H1 (cell line): Measurements from ENCODE around the gene ROBO2. TPM values are rescaled to one million over a fixed set of nuclear protein-coding genes. Genes with fewer than 3 reads are reported as not detected.

Experiments used
- CTCF ChIA-PET: fragments of 300-600 bp; sonication (Branson Sonifier 250); formaldehyde crosslinking; loops from one replicate; lab custom pipeline; 2021; ENCODE audit not compliant: partially characterized antibody; lab: Charles Lee
- POLR2A ChIA-PET: fragments of 300-600 bp; sonication (Branson Sonifier 250); formaldehyde crosslinking; loops from one replicate; lab custom pipeline; 2021; ENCODE audit warnings: inconsistent platforms; ENCODE audit not compliant: partially characterized antibody; lab: Charles Lee
- DNase-seq, 2 experiments: peaks; one replicate each; pipeline versions ENCODE4 v3.0.0 to v3.0.0-alpha.2; 2010 to 2022; ENCODE audit warnings: low spot score in 2 of 2, low read depth in 1 of 2, mixed read lengths in 1 of 2
- FAIRE-seq: peaks from 2 replicates; lab custom pipeline; 2011; peaks lifted over from hg19 to GRCh38; lab: Jason Lieb, UNC
- H2AFZ ChIP-seq: 2 replicates; pipeline ENCODE4 v1.8.1; 2012; ENCODE audit warnings: low read length, inconsistent platforms
- H2AK5ac ChIP-seq: 2 replicates; pipeline ENCODE4 v1.6.1; 2013; ENCODE audit warnings: low read depth, low read length
- H2BK120ac ChIP-seq: replicated peaks from 2 replicates; pipeline ENCODE3; 2013; ENCODE audit warnings: low read depth, low read length, inconsistent platforms
- H2BK12ac ChIP-seq: 2 replicates; pipeline ENCODE4 v1.6.1; 2013; ENCODE audit warnings: low read depth, low read length
- H2BK15ac ChIP-seq: 2 replicates; pipeline ENCODE4 v1.6.1; 2013; ENCODE audit warnings: low read length
- H2BK20ac ChIP-seq: 2 replicates; pipeline ENCODE4 v1.6.1; 2013; ENCODE audit warnings: low read length
- H2BK5ac ChIP-seq: 2 replicates; pipeline ENCODE4 v1.6.1; 2013; ENCODE audit warnings: low read depth, low read length
- H3K14ac ChIP-seq: 2 replicates; pipeline ENCODE4 v1.6.1; 2013; ENCODE audit warnings: inconsistent platforms; ENCODE audit not compliant: insufficient read length
- H3K18ac ChIP-seq: 2 replicates; pipeline ENCODE4 v1.6.1; 2013; ENCODE audit warnings: low read length; ENCODE audit errors: extremely low read depth
- H3K23ac ChIP-seq: 2 replicates; pipeline ENCODE4 v1.6.1; 2013; ENCODE audit warnings: inconsistent platforms; ENCODE audit not compliant: insufficient read length
- H3K23me2 ChIP-seq: 2 replicates; pipeline ENCODE4 v1.6.1; 2013; ENCODE audit warnings: low read depth, low read length
- H3K27ac ChIP-seq: 2 replicates; pipeline ENCODE4 v1.6.1; 2011; ENCODE audit warnings: low read depth, low read length, inconsistent platforms
- H3K27me3 ChIP-seq, 4 experiments: replicated peaks in 1 of 4; 1 replicate in 1 of 4; 2 replicates in 3 of 4; pipeline versions ENCODE4 v1.6.1 to v1.8.1; 2011 to 2013; ENCODE audit warnings: low read length in 3 of 4, mild to moderate bottlenecking in 3 of 4, inconsistent platforms in 2 of 4, mixed read lengths in 2 of 4, moderate library complexity in 1 of 4; ENCODE audit not compliant: control insufficient read depth in 3 of 4, insufficient read depth in 3 of 4; ENCODE audit errors: extremely low read depth in 1 of 4
- H3K36me3 ChIP-seq, 4 experiments: 2 replicates each; pipeline versions ENCODE4 v1.6.1 to v1.8.1; 2011 to 2013; ENCODE audit warnings: mild to moderate bottlenecking in 4 of 4, low read length in 3 of 4, moderate library complexity in 2 of 4, control low read depth in 1 of 4, inconsistent platforms in 1 of 4; ENCODE audit not compliant: insufficient read depth in 4 of 4, control insufficient read depth in 2 of 4
- H3K4ac ChIP-seq: replicated peaks from 2 replicates; pipeline ENCODE3; 2013; ENCODE audit warnings: low read length, low read depth, mixed read lengths, inconsistent platforms; ENCODE audit not compliant: insufficient read length
- H3K4me1 ChIP-seq, 4 experiments: replicated peaks in 1 of 4; 1 replicate in 1 of 4; 2 replicates in 3 of 4; pipeline versions ENCODE4 v1.6.1 to v1.8.1; 2011 to 2013; ENCODE audit warnings: low read length in 3 of 4, inconsistent platforms in 2 of 4, mixed read lengths in 1 of 4; ENCODE audit not compliant: insufficient read depth in 4 of 4, control insufficient read depth in 3 of 4
- H3K4me2 ChIP-seq, 2 experiments: 2 replicates each; pipeline versions ENCODE4 v1.6.1 to v1.8.1; 2011 to 2013; ENCODE audit warnings: low read depth in 2 of 2, low read length in 2 of 2, control low read depth in 1 of 2, inconsistent platforms in 1 of 2, mild to moderate bottlenecking in 1 of 2; ENCODE audit not compliant: insufficient read depth in 1 of 2
- H3K4me3 ChIP-seq, 4 experiments: fragments of 200-600, 300-600 bp in 1 of 4; sonication (generic), shearing (Covaris generic), sonication (Bioruptor Twin) in 1 of 4; 2 replicates each; pipeline versions ENCODE4 v1.5.1 to v1.8.1; 2011 to 2016; ENCODE audit warnings: low read length in 4 of 4, low read depth in 3 of 4, control low read depth in 2 of 4, inconsistent platforms in 2 of 4, mild to moderate bottlenecking in 2 of 4, mixed read lengths in 1 of 4, moderate library complexity in 1 of 4; ENCODE audit not compliant: insufficient read depth in 2 of 4; ENCODE audit errors: extremely low read depth in 1 of 4
- H3K56ac ChIP-seq: replicated peaks from 2 replicates; pipeline ENCODE3; 2013; ENCODE audit warnings: low read depth, mild to moderate bottlenecking, mixed read lengths, low read length, inconsistent platforms; ENCODE audit not compliant: insufficient read length
- H3K79me1 ChIP-seq: 2 replicates; pipeline ENCODE4 v1.6.1; 2013; ENCODE audit warnings: low read depth, low read length, control low read depth
- H3K79me2 ChIP-seq, 2 experiments: 2 replicates each; pipeline versions ENCODE4 v1.6.1 to v1.8.1; 2012 to 2013; ENCODE audit warnings: low read length in 2 of 2, mild to moderate bottlenecking in 2 of 2, inconsistent platforms in 1 of 2; ENCODE audit not compliant: insufficient read depth in 2 of 2, control insufficient read depth in 1 of 2
- H3K9ac ChIP-seq, 4 experiments: replicated peaks in 1 of 4; 1 replicate in 1 of 4; 2 replicates in 3 of 4; pipeline versions ENCODE4 v1.6.1 to v1.8.1; 2011 to 2013; ENCODE audit warnings: low read depth in 3 of 4, low read length in 3 of 4, control low read depth in 2 of 4, mild to moderate bottlenecking in 2 of 4, moderate library complexity in 2 of 4, inconsistent platforms in 1 of 4; ENCODE audit errors: extremely low read depth in 1 of 4
- H3K9me3 ChIP-seq, 2 experiments: 2 replicates each; pipeline versions ENCODE4 v1.6.1 to v1.8.1; 2012 to 2013; ENCODE audit warnings: mild to moderate bottlenecking in 2 of 2, moderate library complexity in 2 of 2, control low read depth in 1 of 2, inconsistent platforms in 1 of 2, low read depth in 1 of 2, low read length in 1 of 2, mixed read lengths in 1 of 2; ENCODE audit not compliant: insufficient read depth in 2 of 2
- H4K20me1 ChIP-seq, 2 experiments: replicated peaks in 1 of 2; 2 replicates each; pipeline versions ENCODE3 to v1.8.1; 2011 to 2013; ENCODE audit warnings: inconsistent platforms in 2 of 2, low read length in 2 of 2, mild to moderate bottlenecking in 1 of 2; ENCODE audit not compliant: insufficient read depth in 2 of 2, control insufficient read depth in 1 of 2
- H4K5ac ChIP-seq: 2 replicates; pipeline ENCODE4 v1.6.1; 2013; ENCODE audit warnings: low read length, low read depth, mixed read lengths, inconsistent platforms; ENCODE audit not compliant: insufficient read length
- H4K8ac ChIP-seq: 2 replicates; pipeline ENCODE4 v1.8.0; 2013; ENCODE audit warnings: mild to moderate bottlenecking, moderate library complexity, low read length, inconsistent platforms; ENCODE audit not compliant: insufficient read depth; ENCODE audit errors: extremely low read depth
- H4K91ac ChIP-seq: replicated peaks from 2 replicates; pipeline ENCODE3; 2013; ENCODE audit warnings: low read length, mixed read lengths, inconsistent platforms; ENCODE audit not compliant: insufficient read length
- CBX8 ChIP-seq: fragments of 300-800, 300-1000 bp; sonication (generic); IDR thresholded peaks from 2 replicates; pipeline ENCODE4 v1.7.1; 2016; ENCODE audit warnings: low read depth, low read length, borderline replicate concordance
- EGR1 ChIP-seq: IDR thresholded peaks from 2 replicates; pipeline ENCODE4 v1.6.1; 2011; ENCODE audit warnings: low read depth, low read length, borderline replicate concordance
- FOSL1 ChIP-seq: IDR thresholded peaks from 2 replicates; pipeline ENCODE4 v1.6.1; 2011; ENCODE audit warnings: mild to moderate bottlenecking, low read depth, low read length, moderate library complexity; ENCODE audit not compliant: insufficient read depth
- GABPA ChIP-seq: IDR thresholded peaks from 2 replicates; pipeline ENCODE4 v1.6.1; 2011; ENCODE audit warnings: mild to moderate bottlenecking, low read length, moderate library complexity, borderline replicate concordance; ENCODE audit not compliant: insufficient read depth
- JUN ChIP-seq: IDR thresholded peaks from 2 replicates; pipeline ENCODE4 v1.6.1; 2011; ENCODE audit warnings: low read depth, mild to moderate bottlenecking, improper control_type of control experiment, low read length
- PHF8 ChIP-seq: fragments of 200-600 bp; sonication (generic); conservative IDR thresholded peaks from 2 replicates; pipeline ENCODE4 v1.7.1; 2012; ENCODE audit warnings: low read depth, mild to moderate bottlenecking, inconsistent platforms, low read length, moderate library complexity
- SIRT6 ChIP-seq: IDR thresholded peaks from one replicate; pipeline ENCODE4 v1.7.1; 2012; ENCODE audit warnings: low read length, inconsistent platforms
- SIX5 ChIP-seq: IDR thresholded peaks from 2 replicates; pipeline ENCODE4 v1.6.1; 2011; ENCODE audit warnings: mild to moderate bottlenecking, low read depth, low read length
- USF2 ChIP-seq: IDR thresholded peaks from 2 replicates; pipeline ENCODE4 v1.6.1; 2011; ENCODE audit warnings: low read length, improper control_type of control experiment
- WGBS, 2 experiments: shearing (Covaris generic) in 1 of 2; methylation state at CpG; one replicate each; pipeline versions ENCODE4 v1.1.6 to v1.1.7; 2013 to 2015; ENCODE audit warnings: low lambda C conversion rate in 2 of 2, mixed read lengths in 2 of 2, inconsistent platforms in 1 of 2, low coverage in 1 of 2, missing lambda C conversion rate in 1 of 2; ENCODE audit not compliant: insufficient replicate concordance in 2 of 2, insufficient coverage in 1 of 2, insufficient read length in 1 of 2; ENCODE audit errors: extremely low coverage in 1 of 2, missing lambda C conversion rate in 1 of 2; 5-methylcytosine and 5-hydroxymethylcytosine counted together
- polyA plus RNA-seq, 7 experiments: library from polyadenylated mRNA; depleted of rRNA in 3 of 7; stranded (reverse) in 5 of 7; unstranded in 2 of 7; fragments of >200 nt in 5 of 7; fragments of 200-250 nt in 2 of 7; gene quantifications; 1 replicate in 5 of 7; 2 replicates in 1 of 7; 4 replicates in 1 of 7; pipeline versions ENCODE4 v1.2.1 to v1.2.3, GENCODE V29; 2011 to 2013; ENCODE audit warnings: missing spikeins in 2 of 7, mixed read lengths in 2 of 7
- total RNA-seq: library from RNA; stranded (reverse); fragmentation: NEBNext Ultra II Directional; extraction: Animal tissue kit (Norgen Biotek cat#: 25700); gene quantifications from 2 replicates; pipeline ENCODE4 v1.2.1, GENCODE V29; 2021
- TF ChIP-seq, protein P1 (sequence below), 3 experiments: IDR thresholded peaks; 1 replicate in 2 of 3; 2 replicates in 1 of 3; pipeline versions ENCODE4 v1.5.1 to v1.6.1; 2011; ENCODE audit warnings: low read length in 3 of 3, mild to moderate bottlenecking in 3 of 3, inconsistent platforms in 2 of 3, low read depth in 1 of 3, moderate library complexity in 1 of 3; ENCODE audit not compliant: insufficient read depth in 1 of 3; ENCODE audit errors: control extremely low read depth in 1 of 3

Gene ROBO2
- total and polyA plus RNA-seq, 2 of the 8 experiments (the other 6 are each of a cell fraction or from before 2014, with no cell fraction given): 1.5 to 2.9 TPM

DNA sequence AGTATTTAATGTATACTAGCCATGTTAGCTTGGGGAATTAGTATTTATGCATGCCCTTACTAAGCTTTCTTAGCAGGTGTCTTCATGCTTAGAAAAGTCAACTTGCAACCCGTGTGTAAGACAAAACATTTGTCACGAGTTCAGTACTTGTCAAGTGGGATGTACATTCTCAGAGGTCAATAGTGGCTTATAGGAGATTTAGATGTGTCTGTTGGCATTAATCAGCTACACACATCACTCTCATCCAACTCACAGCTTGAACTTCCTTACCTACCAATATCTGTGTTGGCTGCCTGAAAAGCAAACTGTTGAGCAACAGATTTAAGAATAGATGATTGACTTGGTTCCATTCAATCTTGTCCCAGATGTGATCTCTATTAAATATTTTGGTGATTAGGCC, 109.5 kb downstream of the ROBO2 start:
- Histone ChIP-seq H2BK5ac (no peak overlapping the region), H3K36me3 (no peaks in the 10 kb centered on the region), H3K79me1 (no peaks in the 10 kb centered on the region), H4K20me1 (no peaks in the 10 kb centered on the region), H3K23me2 (no peaks in the 10 kb centered on the region), H2BK20ac (peak overlapping the region; percentile 40; the same call in 1 of the 2 replicates), H3K18ac (no peak overlapping the region), H3K27ac (no peak overlapping the region), H4K91ac (no peak overlapping the region), H2AK5ac (no peak overlapping the region), H3K9ac (no peak overlapping the region), H3K4me2 (no peak overlapping the region), H3K27me3 (no peaks in the 10 kb centered on the region), H4K5ac (no peak overlapping the region), H4K8ac (no peak overlapping the region), H2BK120ac (no peak overlapping the region), H2BK12ac (no peak overlapping the region; the same call in 1 of the 2 replicates), H3K9me3 (no peaks in the 10 kb centered on the region), H3K23ac (no peak overlapping the region), H3K14ac (no peak overlapping the region), H2BK15ac (no peak overlapping the region), H3K4me1 (peaks cover 0 to 18% (median 9%) of the 10 kb centered on the region in 4 experiments; a peak in 5 of 7 replicates), H3K4ac (no peak overlapping the region), H3K79me2 (no peaks in the 10 kb centered on the region), H2AFZ (no peak overlapping the region), H3K56ac (no peak overlapping the region), H3K4me3 (no peak overlapping the region)
- FAIRE-seq (no peak), DNase-seq (no peak)
- 93% methylated on average over 2 of the region's 2 CpGs; no CpG with 5 or more reads in 1 of the 2 experiments for WGBS, 2 experiments
- ChIA-PET CTCF (interaction anchor here (1.1 to 1.2 kb wide), 2 partner anchors 10 to 19 kb away, joined by 3 read pairs; no protein-coding TSS in a partner anchor), POLR2A (no interaction called here)
- TF ChIP-seq JUN: no peak
- TF ChIP-seq PHF8: no peak
- TF ChIP-seq SIX5: no peak
- no peak for TF ChIP-seq FOSL1
- TF ChIP-seq SIRT6: no peak
- no peak for TF ChIP-seq EGR1
- TF ChIP-seq, protein P1, sequence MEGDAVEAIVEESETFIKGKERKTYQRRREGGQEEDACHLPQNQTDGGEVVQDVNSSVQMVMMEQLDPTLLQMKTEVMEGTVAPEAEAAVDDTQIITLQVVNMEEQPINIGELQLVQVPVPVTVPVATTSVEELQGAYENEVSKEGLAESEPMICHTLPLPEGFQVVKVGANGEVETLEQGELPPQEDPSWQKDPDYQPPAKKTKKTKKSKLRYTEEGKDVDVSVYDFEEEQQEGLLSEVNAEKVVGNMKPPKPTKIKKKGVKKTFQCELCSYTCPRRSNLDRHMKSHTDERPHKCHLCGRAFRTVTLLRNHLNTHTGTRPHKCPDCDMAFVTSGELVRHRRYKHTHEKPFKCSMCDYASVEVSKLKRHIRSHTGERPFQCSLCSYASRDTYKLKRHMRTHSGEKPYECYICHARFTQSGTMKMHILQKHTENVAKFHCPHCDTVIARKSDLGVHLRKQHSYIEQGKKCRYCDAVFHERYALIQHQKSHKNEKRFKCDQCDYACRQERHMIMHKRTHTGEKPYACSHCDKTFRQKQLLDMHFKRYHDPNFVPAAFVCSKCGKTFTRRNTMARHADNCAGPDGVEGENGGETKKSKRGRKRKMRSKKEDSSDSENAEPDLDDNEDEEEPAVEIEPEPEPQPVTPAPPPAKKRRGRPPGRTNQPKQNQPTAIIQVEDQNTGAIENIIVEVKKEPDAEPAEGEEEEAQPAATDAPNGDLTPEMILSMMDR (IDR thresholded peaks at IDR 0.05; ENCODE audit: control extremely low read depth in 1 of 3, insufficient read depth in 1 of 3, low read depth in 1 of 3, low read length in 3 of 3): no peak
- TF ChIP-seq GABPA: no peak
- TF ChIP-seq USF2: no peak
- TF ChIP-seq CBX8: no peak
